GM12878 (cell line): ENCODE data around the gene YAF2. TPM values are rescaled to one million over a fixed set of nuclear protein-coding genes. Genes with fewer than 3 reads are reported as not detected.

Experiments used
- ATAC-seq: fragments of 200-7000 bp; cut with Tn5 transposase; 3 replicates; pipeline ENCODE4 v1.9.1; 2020; ENCODE audit warnings: mild to moderate bottlenecking, moderate library complexity
- BruUV-seq: library from RNA; stranded (reverse); fragments of 400-500 nt; replicated peaks from 2 replicates; lab custom pipeline; 2021; lab: Mats Ljungman, UMichigan
- CTCF ChIA-PET: fragments of 300-600 bp; sonication (Branson Sonifier 250); formaldehyde crosslinking; extraction: SDS; loops from one replicate; lab custom pipeline; 2021; ENCODE audit warnings: inconsistent platforms; lab: Yijun Ruan, JAX
- POLR2A ChIA-PET: fragments of 350-600 bp; formaldehyde crosslinking; extraction: SDS; loops from one replicate; lab custom pipeline; 2021; ENCODE audit warnings: inconsistent platforms; lab: Charles Lee
- RAD21 ChIA-PET: fragments of 300-600 bp; sonication (Branson Sonifier 250); formaldehyde crosslinking; loops from one replicate; lab custom pipeline; 2023; ENCODE audit warnings: antibody characterized with exemption; ENCODE audit not compliant: unreplicated experiment; lab: Charles Lee
- SMC1A ChIA-PET: fragments of 300-600 bp; sonication (Branson Sonifier 250); formaldehyde crosslinking; loops from one replicate; lab custom pipeline; 2023; ENCODE audit not compliant: unreplicated experiment, uncharacterized antibody; lab: Charles Lee
- DNase-seq: peaks from one replicate; pipeline ENCODE4 v3.0.0-alpha.2; 2011; ENCODE audit warnings: low read depth, low spot score
- FAIRE-seq: peaks from 3 replicates; lab custom pipeline; 2011; peaks lifted over from hg19 to GRCh38; lab: Jason Lieb, UNC
- H2AFZ ChIP-seq: 2 replicates; pipeline ENCODE4 v1.6.0; 2011; ENCODE audit warnings: low read depth, low read length, control low read depth; ENCODE audit not compliant: control insufficient read depth
- H3K27ac ChIP-seq: 2 replicates; pipeline ENCODE4 v1.5.1; 2011; ENCODE audit warnings: control low read depth; ENCODE audit not compliant: control insufficient read depth, insufficient read depth
- H3K27me3 ChIP-seq, 2 experiments: replicated peaks in 1 of 2; 2 replicates each; pipeline versions ENCODE4 v1.6.0 to v1.6.1; 2011; ENCODE audit warnings: low read length in 1 of 2; ENCODE audit not compliant: control insufficient read depth in 2 of 2, insufficient read depth in 2 of 2
- H3K36me3 ChIP-seq, 2 experiments: 2 replicates each; pipeline ENCODE4 v1.5.1; 2011; ENCODE audit warnings: low read length in 1 of 2; ENCODE audit not compliant: control insufficient read depth in 2 of 2, insufficient read depth in 2 of 2
- H3K4me1 ChIP-seq: 2 replicates; pipeline ENCODE4 v1.6.1; 2011; ENCODE audit warnings: mild to moderate bottlenecking, low read length, moderate library complexity, mixed read lengths; ENCODE audit not compliant: control insufficient read depth, insufficient read depth
- H3K4me2 ChIP-seq: 2 replicates; pipeline ENCODE4 v1.6.0; 2011; ENCODE audit warnings: control low read depth; ENCODE audit not compliant: control insufficient read depth, insufficient read depth
- H3K4me3 ChIP-seq: fragments of 200-600 bp; sonication (generic); 2 replicates; pipeline ENCODE4 v1.5.1; 2016
- H3K79me2 ChIP-seq: 2 replicates; pipeline ENCODE4 v1.6.0; 2011; ENCODE audit warnings: low read length; ENCODE audit not compliant: control insufficient read depth, insufficient read depth
- H3K9ac ChIP-seq: 2 replicates; pipeline ENCODE4 v1.8.0; 2011; ENCODE audit warnings: low read length, control low read depth, mixed read lengths; ENCODE audit not compliant: control insufficient read depth, insufficient read depth
- H3K9me3 ChIP-seq: replicated peaks from 3 replicates; pipeline ENCODE4 v1.5.1; 2011; ENCODE audit warnings: mild to moderate bottlenecking, low read length; ENCODE audit not compliant: control insufficient read depth, insufficient read depth
- H4K20me1 ChIP-seq: 2 replicates; pipeline ENCODE4 v1.6.0; 2011; ENCODE audit not compliant: control insufficient read depth, insufficient read depth
- EP300 ChIP-seq, 2 experiments: fragments of 150-350 bp in 1 of 2; IDR thresholded peaks; 2 replicates each; pipeline ENCODE4 v1.6.1; 2011 to 2012; ENCODE audit warnings: low read depth in 2 of 2, low read length in 2 of 2, borderline replicate concordance in 1 of 2, improper control_type of control experiment in 1 of 2, inconsistent platforms in 1 of 2; ENCODE audit not compliant: control insufficient read depth in 1 of 2
- HDGF ChIP-seq: fragments of 450-650 bp; IDR thresholded peaks from 2 replicates; pipeline ENCODE4 v1.6.1; 2016; ENCODE audit warnings: antibody characterized with exemption
- MTA2 ChIP-seq: fragments of 450-650 bp; IDR thresholded peaks from 2 replicates; pipeline ENCODE4 v1.6.1; 2016; ENCODE audit warnings: low read depth, mild to moderate bottlenecking, moderate library complexity
- MYB ChIP-seq: fragments of 150-350 bp; IDR thresholded peaks from 2 replicates; pipeline ENCODE4 v1.6.1; 2014; ENCODE audit warnings: mild to moderate bottlenecking, low read depth, low read length, borderline replicate concordance
- NR2C1 ChIP-seq: fragments of 450-650 bp; IDR thresholded peaks from 2 replicates; pipeline ENCODE4 v1.6.1; 2017; ENCODE audit warnings: antibody characterized with exemption, mild to moderate bottlenecking, moderate library complexity
- PML ChIP-seq: IDR thresholded peaks from 2 replicates; pipeline ENCODE4 v1.6.1; 2012; ENCODE audit warnings: low read length, inconsistent platforms
- POLR2AphosphoS2 ChIP-seq: IDR thresholded peaks from 2 replicates; pipeline ENCODE4 v1.6.1; 2011; ENCODE audit warnings: low read depth, mild to moderate bottlenecking, low read length, improper control_type of control experiment, moderate library complexity
- RCOR1 ChIP-seq: conservative IDR thresholded peaks from 2 replicates; pipeline ENCODE4 v1.6.1; 2012; ENCODE audit warnings: low read depth, low read length, improper control_type of control experiment
- TBL1XR1 ChIP-seq: IDR thresholded peaks from 2 replicates; pipeline ENCODE4 v1.6.1; 2012; ENCODE audit warnings: low read depth, low read length, improper control_type of control experiment
- TCF12 ChIP-seq: IDR thresholded peaks from 2 replicates; pipeline ENCODE4 v1.6.1; 2011; ENCODE audit warnings: low read depth, mild to moderate bottlenecking, low read length
- YY1 ChIP-seq: IDR thresholded peaks from 2 replicates; pipeline ENCODE4 v1.6.1; 2011; ENCODE audit warnings: low read depth, mild to moderate bottlenecking, low read length
- ZNF207 ChIP-seq: fragments of 450-650 bp; IDR thresholded peaks from 2 replicates; pipeline ENCODE4 v1.6.1; 2014; ENCODE audit warnings: antibody characterized with exemption, mild to moderate bottlenecking, borderline replicate concordance
- ZNF24 ChIP-seq: fragments of 450-650 bp; IDR thresholded peaks from 2 replicates; pipeline ENCODE4 v1.6.1; 2017; ENCODE audit warnings: antibody characterized with exemption, mild to moderate bottlenecking
- whole genome bisulfite sequencing: methylation state at CpG from one replicate; pipeline ENCODE4 v1.1.6; 2016; ENCODE audit warnings: low lambda C conversion rate; ENCODE audit not compliant: insufficient replicate concordance, insufficient coverage; ENCODE audit errors: missing lambda C conversion rate; 5-methylcytosine and 5-hydroxymethylcytosine counted together
- in situ Hi-C: fragments of 300-500 bp; cut with MboI; formaldehyde crosslinking; loops from 9 replicates; pipeline ENCODE4 v1.14.3; 2018; ENCODE audit warnings: mixed read lengths
- intact Hi-C: fragments of 100-400 bp; cut with micrococcal nuclease; formaldehyde crosslinking; loops from one replicate; pipeline ENCODE4 v1.14.2; 2022; ENCODE audit not compliant: unreplicated experiment
- polyA plus RNA-seq, 11 experiments: library from polyadenylated mRNA; depleted of rRNA in 4 of 11; unstranded in 6 of 11; stranded (reverse) in 5 of 11; fragments of >200 nt; fragmentation: Nextera tagmentation in 4 of 11; fragmentation: Illumina TruSeq in 1 of 11; extraction: Ambion mirVana in 4 of 11; extraction: Trizol in 1 of 11; gene quantifications; 1 replicate in 1 of 11; 2 replicates in 10 of 11; pipeline versions ENCODE4 v1.2.1 to v1.2.3, GENCODE V29; 2011 to 2016; ENCODE audit warnings: inconsistent platforms in 2 of 11, missing spikeins in 2 of 11, low read depth in 1 of 11
- total RNA-seq, 4 experiments: library from RNA; depleted of rRNA in 3 of 4; stranded (reverse); fragments of >200 nt in 3 of 4; fragmentation: Illumina TruSeq in 1 of 4; extraction: Trizol in 1 of 4; gene quantifications; 2 replicates each; pipeline versions ENCODE4 v1.2.1 to v1.2.3, GENCODE V29; 2013 to 2021
- TF ChIP-seq, protein P1 (sequence below): fragments of 450-650 bp; formaldehyde crosslinking; IDR thresholded peaks from 2 replicates; pipeline ENCODE4 v1.5.0; 2022; ENCODE audit warnings: mild to moderate bottlenecking, missing genetic modification characterization
- TF ChIP-seq, protein P2 (sequence below): IDR thresholded peaks from 2 replicates; pipeline ENCODE4 v1.6.1; 2012; ENCODE audit warnings: improper control_type of control experiment, low read depth, low read length; ENCODE audit not compliant: insufficient replicate concordance

Gene YAF2
- total and polyA plus RNA-seq, 10 of the 15 experiments (the other 5 are each of a cell fraction or from before 2014, with no cell fraction given), result 18.8 to 36.6 (median 23.0) TPM

DNA sequence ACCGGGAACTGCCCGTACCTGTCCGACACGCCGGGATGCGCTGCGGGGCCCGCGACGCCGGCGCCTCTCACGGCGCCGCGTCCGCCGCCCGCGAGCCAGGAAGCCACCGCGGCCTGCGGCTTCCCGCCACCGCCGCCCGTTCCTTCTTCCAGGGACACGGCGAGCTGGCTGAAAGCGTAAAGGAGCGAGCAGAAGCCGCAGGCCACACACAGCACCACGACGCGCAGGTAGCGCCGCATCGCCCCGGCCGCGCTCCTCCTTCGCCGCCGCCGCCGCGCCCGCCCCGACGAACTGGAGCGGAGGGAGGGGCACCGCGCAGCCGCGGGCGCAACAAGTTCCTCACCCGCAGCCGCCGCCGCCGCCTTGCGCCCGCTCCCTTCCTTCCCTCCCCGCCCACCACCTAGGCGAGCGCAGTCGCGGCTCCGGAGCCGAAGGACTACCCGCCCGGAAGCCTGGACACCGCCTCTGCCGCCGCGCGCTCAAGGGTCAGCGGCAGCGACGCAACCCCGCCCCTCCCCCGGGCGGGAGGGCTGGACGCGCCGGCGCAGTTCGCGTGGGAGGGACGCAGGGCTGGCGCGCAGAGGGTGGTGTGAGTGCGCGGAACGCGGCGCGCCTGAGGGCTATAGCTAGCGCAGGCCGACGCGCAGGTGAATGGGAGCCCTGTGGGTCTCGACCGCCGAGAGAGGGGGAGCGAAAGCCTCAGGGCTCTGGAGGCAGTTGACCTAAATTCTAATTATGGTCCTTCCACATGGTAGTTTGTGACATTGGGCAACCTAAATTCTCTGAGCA lies 93.4 kb downstream of the YAF2 start, which contains the start of gene GXYLT1 (continued):
- TF ChIP-seq POLR2AphosphoS2 (no peak; the same call in 1 of the 2 replicates), TCF12 (0 out of 2 replicates have a peak, but pooled peaks have one; percentile 30), RCOR1 (0 out of 2 replicates have a peak, but pooled peaks have one; percentile 55), EP300 (IDR thresholded peaks at IDR 0.05; ENCODE audit: borderline replicate concordance in 1 of 2, control insufficient read depth in 1 of 2, low read depth in 2 of 2, low read length in 2 of 2) (no peak; a peak in 1 of 4 replicates), NR2C1 (peak; percentile 78), HDGF (no peak)

DNA sequence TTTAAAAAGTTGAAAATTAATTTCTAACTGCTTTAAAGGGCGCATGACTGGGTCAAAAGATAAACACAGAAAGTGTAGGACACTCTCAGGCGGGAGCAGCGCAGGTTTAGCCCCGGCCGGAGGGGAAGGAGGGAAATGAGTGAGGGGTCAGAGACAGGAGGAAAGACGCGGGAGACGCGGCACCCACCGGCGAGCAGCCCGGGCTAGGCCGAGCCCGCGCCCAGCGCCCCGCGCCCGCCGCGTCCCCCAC lies 94.0 kb downstream of the YAF2 start:
- Histone ChIP-seq H3K36me3 (no peaks in the 10 kb centered on the region), H3K9ac (peak overlapping the region; percentile 70), H3K79me2 (peaks cover 45% of the 10 kb centered on the region), H3K27ac (peak overlapping the region; percentile 61; the same call in 1 of the 2 replicates), H3K4me1 (peaks cover 5% of the 10 kb centered on the region; the same call in 1 of the 2 replicates), H2AFZ (peak overlapping the region; percentile 94), H3K4me2 (peak overlapping the region; percentile 79), H3K9me3 (no peaks in the 10 kb centered on the region), H3K27me3 (no peaks in the 10 kb centered on the region), H3K4me3 (peak overlapping the region; percentile 82), H4K20me1 (no peaks in the 10 kb centered on the region)
- ChIA-PET SMC1A (no interaction called here), RAD21 (no interaction called here), CTCF (no interaction called here), POLR2A (no interaction called here)
- DNase-seq (no peak), FAIRE-seq (no peak), ATAC-seq (no peak)
- 0% methylated on average over 20 of the region's 21 CpGs for WGBS
- in situ Hi-C loops (no loop called here), intact Hi-C loops (loop anchor here (5.0 to 10.0 kb wide), 4 partner anchors 47 to 321 kb away; partner anchors contain the start of genes PPHLN1, YAF2 and ZCRB1)
- BruUV-seq, result no TSS peak
- TF ChIP-seq ZNF24, result no peak
- TF ChIP-seq, protein P1, sequence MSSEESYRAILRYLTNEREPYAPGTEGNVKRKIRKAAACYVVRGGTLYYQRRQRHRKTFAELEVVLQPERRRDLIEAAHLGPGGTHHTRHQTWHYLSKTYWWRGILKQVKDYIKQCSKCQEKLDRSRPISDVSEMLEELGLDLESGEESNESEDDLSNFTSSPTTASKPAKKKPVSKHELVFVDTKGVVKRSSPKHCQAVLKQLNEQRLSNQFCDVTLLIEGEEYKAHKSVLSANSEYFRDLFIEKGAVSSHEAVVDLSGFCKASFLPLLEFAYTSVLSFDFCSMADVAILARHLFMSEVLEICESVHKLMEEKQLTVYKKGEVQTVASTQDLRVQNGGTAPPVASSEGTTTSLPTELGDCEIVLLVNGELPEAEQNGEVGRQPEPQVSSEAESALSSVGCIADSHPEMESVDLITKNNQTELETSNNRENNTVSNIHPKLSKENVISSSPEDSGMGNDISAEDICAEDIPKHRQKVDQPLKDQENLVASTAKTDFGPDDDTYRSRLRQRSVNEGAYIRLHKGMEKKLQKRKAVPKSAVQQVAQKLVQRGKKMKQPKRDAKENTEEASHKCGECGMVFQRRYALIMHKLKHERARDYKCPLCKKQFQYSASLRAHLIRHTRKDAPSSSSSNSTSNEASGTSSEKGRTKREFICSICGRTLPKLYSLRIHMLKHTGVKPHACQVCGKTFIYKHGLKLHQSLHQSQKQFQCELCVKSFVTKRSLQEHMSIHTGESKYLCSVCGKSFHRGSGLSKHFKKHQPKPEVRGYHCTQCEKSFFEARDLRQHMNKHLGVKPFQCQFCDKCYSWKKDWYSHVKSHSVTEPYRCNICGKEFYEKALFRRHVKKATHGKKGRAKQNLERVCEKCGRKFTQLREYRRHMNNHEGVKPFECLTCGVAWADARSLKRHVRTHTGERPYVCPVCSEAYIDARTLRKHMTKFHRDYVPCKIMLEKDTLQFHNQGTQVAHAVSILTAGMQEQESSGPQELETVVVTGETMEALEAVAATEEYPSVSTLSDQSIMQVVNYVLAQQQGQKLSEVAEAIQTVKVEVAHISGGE (CRISPR knock-in tag), result no peak
- TF ChIP-seq PML, result no peak
- no peak for TF ChIP-seq MYB
- no peak for TF ChIP-seq YY1
- TF ChIP-seq ZNF207, result no peak
- TF ChIP-seq, protein P2, sequence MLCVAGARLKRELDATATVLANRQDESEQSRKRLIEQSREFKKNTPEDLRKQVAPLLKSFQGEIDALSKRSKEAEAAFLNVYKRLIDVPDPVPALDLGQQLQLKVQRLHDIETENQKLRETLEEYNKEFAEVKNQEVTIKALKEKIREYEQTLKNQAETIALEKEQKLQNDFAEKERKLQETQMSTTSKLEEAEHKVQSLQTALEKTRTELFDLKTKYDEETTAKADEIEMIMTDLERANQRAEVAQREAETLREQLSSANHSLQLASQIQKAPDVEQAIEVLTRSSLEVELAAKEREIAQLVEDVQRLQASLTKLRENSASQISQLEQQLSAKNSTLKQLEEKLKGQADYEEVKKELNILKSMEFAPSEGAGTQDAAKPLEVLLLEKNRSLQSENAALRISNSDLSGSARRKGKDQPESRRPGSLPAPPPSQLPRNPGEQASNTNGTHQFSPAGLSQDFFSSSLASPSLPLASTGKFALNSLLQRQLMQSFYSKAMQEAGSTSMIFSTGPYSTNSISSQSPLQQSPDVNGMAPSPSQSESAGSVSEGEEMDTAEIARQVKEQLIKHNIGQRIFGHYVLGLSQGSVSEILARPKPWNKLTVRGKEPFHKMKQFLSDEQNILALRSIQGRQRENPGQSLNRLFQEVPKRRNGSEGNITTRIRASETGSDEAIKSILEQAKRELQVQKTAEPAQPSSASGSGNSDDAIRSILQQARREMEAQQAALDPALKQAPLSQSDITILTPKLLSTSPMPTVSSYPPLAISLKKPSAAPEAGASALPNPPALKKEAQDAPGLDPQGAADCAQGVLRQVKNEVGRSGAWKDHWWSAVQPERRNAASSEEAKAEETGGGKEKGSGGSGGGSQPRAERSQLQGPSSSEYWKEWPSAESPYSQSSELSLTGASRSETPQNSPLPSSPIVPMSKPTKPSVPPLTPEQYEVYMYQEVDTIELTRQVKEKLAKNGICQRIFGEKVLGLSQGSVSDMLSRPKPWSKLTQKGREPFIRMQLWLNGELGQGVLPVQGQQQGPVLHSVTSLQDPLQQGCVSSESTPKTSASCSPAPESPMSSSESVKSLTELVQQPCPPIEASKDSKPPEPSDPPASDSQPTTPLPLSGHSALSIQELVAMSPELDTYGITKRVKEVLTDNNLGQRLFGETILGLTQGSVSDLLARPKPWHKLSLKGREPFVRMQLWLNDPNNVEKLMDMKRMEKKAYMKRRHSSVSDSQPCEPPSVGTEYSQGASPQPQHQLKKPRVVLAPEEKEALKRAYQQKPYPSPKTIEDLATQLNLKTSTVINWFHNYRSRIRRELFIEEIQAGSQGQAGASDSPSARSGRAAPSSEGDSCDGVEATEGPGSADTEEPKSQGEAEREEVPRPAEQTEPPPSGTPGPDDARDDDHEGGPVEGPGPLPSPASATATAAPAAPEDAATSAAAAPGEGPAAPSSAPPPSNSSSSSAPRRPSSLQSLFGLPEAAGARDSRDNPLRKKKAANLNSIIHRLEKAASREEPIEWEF, result no peak
- TF ChIP-seq TBL1XR1, result no peak
- no peak for TF ChIP-seq MTA2
